DLD1 (cell line): Measurements from ENCODE around the gene TBC1D4.

Experiments
- in situ Hi-C: cut with HindIII; loops from 2 replicates; pipeline ENCODE4 v1.10.0; 2017; ENCODE audit warnings: low sequenced_read_pairs

Gene TBC1D4

DNA sequence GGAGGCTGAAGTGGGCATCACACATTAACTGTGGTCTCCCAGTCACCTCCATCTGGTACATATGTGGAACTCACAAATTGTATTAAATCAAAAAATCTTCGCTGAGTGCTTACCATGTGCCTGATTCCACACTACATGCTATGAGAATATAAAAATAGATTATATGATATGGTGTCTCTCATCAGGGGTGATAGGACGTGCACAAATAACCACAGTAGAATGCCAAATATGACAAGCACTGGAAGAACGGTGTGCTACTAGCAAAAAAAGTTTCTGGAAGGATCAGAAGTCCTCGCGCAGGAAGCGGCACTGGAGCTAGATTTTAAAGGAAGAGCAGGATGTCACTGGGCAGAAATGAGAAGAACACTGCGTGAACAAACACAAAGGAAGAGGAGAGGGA is 62.3 kb downstream of the TBC1D4 start:
- in situ Hi-C loops = no loop called here

DNA sequence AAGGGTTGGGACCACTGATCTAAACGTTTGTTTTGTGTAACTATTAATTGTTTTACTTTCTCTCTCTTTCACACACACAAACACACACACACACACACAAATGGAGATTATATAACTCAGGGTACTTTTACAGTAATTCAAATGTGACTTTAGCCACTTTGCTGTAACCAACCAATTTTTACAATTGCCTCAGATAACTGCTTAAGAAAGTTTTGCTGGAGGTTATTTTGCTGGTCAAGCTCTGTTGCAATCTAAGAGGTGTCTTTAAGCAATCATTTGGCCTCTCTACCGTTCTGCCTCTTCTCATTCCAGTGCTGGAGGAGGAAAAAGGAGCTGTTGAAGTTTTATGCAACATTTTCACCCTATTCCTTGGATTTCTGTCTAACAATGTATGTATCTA is 63.0 kb downstream of the TBC1D4 start:
- in situ Hi-C loops = no loop called here

DNA sequence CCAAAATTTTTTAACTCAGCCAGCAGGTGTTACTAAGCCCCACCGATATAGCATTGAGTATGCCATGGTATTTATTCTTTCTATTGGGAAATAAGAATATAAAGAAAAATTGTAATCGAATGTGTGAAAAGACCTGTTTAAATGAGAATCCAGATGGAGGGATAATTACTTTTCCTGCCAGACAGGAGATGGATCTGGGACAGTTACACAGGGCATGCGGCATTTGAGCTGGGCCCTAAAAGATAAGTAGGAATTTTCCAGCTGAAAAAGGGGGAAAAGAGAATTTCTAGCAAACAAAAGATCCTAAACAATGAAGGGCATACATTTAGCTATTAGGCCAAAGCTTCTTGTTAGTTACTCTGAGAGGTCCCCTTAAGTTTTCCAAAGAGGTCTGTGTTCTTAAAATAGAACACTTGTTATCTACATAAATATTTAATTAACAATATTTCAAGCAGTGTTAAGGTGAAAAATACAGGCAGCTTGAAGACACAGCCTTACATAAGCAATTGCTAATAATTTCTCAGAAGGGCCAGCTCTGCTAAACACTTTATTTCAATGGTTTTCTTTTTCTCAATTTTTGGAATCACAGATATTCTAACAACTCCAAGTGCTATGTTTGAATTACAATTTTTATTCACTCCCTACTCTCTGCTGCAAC is 63.7 kb downstream of the TBC1D4 start:
- in situ Hi-C loops = no loop called here

DNA sequence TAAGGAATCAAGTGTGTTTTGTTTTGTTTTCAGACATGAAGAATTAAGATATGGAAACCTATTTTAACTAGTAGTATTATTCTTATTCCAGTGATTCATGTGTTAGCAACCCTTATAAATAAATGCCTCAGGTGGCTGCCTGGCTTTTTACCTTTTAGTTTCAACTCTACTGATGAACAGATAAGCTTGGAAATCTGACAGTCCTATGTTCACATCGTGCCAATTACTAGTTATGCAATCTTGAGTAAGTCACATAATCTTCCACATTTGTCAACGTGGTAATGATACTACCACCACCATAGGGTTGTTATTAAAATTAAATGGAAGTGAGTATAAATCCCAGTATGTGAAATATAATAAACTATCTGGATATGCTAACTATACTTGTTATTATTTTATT is 64.3 kb downstream of the TBC1D4 start:
- in situ Hi-C loops = no loop called here

DNA sequence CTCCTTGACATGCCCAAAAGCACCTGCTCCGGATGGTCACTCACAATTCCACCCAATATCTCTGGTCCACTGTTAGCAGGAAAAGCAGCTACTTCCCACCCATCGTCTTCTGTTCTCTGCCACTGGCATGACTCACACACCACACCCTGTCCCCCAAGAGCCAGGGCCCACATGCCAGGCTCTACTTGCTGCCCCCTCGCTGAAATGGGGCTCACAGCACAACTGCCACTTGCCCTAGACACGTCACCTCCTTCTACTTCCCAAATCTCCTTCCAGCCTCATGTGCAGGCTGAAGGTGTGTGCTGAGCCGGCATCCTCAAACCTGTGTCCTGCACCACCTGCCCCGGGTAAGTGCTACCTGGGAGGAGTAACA is 65.0 kb downstream of the TBC1D4 start:
- in situ Hi-C loops = no loop called here

DNA sequence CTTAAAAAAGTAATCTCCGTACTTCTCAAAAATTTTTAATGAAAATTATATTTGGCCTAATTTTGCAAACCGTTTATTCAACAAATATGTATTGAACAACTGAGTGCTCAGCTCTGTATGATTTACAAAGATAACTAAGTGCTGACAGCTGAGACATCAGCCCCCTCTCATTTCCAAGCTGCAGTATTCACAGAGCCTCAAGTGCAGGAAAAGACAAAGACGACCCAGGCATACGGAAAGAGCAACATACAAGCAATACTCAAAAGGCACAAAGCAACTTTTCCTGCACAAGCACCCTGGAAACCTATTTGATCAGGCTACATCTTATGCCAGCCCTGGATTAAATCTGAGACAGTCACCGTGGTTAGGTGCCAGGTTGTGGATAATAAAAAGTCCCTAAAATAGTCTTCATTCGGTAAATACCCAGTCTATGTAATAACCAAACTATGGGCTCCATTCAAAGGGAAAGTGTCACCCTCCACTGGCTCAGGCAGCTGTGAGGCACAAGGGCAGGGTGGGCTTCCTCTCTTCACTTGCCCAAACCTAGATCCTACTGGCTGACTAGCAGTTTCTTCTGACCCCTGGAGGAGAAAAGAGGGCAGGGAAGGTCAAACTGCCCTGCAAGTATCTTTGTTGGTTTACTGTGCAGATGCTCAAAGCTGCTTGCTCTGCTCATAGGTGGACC is 65.5 kb downstream of the TBC1D4 start:
- in situ Hi-C loops = no loop called here

DNA sequence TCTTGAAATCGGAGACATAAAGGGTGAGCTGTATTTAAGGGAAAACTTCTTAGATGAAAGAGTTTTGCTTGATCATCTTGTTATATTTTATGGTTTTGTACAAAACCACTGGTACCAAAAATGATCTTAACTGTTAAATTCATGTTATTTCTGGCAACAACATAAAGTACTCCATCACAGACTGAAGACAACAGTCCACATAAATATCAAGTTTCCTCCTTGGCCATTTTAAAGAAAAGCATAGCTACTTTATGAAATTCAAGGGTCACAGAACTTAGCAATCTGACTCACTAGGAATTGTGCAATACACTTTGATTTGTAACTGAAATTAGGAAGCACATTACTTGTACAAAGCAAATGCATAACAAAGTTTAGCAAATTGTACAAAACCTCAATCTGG is 66.3 kb downstream of the TBC1D4 start:
- in situ Hi-C loops = no loop called here

DNA sequence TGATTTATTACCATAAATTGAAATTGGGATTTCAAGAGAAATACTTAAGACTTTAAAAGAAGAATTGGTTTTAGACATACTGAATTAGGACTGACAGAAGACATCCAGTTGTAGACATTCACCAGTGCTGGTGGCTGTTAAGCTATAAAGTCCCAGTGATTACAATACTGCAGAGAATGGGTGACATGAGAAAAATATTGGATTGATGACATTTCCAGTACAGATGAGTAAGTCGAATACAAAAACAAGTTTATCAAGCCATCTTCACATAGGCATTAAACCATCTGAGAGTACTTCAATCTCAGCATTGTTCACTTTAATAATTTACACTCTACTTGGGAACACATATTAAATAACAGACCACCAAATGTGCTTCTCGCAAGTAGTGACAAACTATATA is 66.8 kb downstream of the TBC1D4 start:
- in situ Hi-C loops = no loop called here

DNA sequence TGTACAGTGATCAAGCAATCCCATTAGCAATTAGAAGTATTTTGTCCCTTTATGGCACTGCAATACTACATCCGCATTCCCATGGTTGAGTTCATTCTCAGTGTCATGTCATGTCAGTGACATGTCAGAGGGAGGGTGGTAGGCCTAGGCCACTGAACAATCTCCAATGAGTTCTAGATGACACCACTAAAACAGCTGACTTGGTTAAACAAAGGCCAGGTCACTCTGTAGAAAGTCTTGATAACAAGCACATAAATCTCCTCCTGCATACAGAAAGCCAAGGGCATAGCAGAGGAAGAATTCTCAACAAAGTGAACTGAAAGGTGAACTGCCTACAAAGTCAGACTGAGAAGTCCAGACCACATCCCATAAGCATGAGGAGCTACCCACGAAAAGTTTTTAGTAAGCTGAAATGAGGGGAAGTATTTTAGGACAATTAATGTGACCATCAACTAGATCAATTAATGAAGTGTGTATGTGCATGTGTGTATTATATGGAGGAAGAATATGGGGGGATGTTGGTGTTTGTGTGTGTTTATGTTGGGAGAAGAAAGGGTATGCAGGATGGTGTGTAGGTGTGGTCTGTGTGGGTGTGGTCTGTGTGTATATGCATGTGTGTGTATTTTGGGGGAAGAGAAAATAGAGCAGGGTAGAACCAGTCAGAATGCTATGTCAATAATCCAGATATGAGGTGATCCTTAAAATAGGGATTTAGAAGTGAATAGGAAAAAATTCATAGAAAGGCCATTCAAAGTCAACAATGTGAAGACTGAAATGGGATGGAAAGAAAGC is 67.7 kb downstream of the TBC1D4 start:
- in situ Hi-C loops = no loop called here

DNA sequence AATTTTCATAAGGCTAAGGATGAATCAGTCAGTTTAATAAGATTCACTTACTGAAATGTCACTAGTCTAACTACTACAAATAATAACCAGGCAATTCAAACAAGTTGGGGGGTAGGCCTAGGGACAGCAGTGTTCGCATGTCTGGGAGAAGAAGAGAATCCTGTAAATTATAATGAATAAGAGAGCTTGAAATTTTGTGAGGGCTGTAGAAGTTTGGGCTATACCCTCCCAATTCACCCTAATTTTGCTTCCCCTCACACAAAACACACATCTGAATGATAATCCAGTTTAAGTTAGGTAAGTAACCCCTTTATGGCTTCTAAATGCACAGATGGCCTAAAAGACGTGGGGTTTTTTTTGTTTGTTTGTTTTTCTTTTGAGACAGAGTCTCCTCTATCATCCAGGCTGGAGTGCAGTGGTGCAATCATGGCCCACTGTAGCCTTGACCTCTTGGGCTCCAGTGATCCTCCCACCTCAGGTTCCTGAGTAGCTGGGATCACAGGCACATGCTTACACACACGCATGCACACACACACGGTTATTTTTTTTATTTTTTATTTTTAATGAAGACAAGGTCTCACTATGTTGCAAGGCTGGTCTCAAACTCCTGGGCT is 69.9 kb downstream of the TBC1D4 start:
- in situ Hi-C loops = no loop called here

DNA sequence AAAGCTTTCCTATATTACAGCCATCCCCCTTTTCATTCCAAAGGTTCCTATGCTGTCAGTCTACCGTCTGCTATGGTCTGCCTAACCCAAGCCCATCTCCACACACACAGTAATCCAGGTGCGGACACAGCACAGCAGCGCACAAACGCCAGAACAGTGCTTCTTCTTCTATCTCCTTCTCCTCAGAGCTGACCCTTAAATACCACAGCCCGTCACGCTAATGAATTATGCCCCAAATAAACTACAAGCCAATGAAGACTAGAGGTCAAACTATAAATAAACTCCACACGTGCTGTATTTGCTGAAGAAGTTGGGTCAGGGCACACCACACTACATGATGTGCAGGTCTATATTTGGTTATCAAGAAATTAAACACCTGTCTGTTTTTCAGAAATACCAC is 71.8 kb downstream of the TBC1D4 start:
- in situ Hi-C loops = no loop called here

DNA sequence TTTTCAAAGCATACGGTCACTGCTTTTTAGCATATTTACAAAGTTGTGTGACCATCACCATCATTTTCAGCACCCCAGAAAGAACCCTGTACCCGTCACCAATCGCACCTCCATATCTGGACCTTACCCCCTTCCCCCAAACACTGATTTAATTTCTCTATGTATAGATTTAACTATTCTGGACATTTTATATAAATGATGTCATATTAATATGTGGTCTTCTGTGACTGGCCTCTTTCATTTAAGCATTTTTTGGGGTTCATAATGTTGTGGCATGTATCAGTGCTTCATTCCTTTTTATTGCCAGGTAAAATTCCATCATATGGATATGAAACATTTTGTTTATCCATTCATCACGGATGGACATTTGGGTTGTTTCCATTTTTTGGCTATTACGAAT is 74.0 kb downstream of the TBC1D4 start:
- in situ Hi-C loops = no loop called here

DNA sequence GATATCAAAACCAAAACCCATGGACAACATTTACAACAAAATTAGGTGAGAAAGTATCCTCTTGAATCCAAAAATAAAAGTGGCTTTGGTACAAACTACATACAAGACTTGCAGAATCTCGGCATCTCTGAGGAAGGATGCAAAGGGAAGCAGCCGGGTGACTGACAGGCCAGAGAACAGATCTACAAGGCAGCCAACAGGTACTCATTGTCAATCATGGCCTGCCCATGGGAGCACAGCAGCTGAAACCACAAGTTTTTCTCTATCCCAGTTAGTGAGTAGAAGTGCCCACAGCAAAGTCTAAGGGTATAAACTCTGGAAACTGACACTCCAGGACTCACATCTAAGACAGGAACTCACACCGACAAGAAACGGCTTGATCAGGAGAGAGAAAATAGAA is 74.5 kb downstream of the TBC1D4 start:
- in situ Hi-C loops = no loop called here

DNA sequence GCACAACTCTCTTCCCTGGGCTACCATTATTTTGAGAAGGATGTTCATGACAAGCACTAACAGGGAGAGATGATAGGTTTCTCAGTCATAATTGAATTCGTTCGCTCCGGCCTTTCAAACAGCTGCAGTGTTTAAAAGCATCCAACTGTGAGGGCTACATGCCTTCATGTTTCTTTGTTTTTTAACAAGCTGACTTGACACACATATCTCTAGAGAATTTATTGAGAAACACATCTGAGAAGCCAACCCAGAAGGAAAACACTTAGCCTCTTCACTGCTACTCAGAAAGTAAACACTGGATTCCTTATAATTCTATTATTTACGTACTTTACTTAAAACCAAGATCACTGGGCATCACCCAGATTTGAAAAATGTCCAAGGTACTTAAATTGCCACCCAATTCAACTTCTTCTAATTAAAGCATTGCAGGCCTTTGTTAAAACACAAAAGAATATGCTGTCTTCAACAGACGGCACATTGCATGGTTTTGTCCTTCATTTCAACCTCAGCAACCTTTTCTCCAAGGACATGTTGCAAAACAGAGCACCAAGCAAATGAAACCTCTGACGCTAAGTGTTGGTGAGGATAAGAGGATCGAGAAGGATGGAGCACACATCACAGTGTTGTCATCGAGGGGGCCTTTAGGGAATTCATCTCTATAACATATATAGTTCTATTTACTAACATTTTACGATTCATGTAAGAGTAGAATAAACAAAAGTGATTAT is 75.8 kb downstream of the TBC1D4 start:
- in situ Hi-C loops = no loop called here

DNA sequence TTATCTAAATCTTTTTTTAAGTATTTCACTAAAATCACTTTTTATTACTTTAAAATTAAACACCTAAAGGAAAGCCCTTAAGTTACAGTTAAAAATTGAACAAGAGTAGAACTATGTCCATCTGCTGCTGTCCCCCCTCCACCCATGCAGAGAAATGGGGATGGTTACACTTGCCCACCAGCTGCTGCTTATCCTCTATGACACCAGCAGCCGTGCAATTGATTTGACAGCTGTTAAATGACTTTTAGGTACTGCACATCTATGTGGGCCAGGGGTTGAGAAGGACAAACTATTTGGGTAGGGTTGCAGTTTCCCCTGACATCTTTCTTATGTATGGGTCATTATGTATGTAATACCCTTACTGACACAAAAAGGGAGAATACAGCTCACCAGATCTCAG is 77.2 kb downstream of the TBC1D4 start:
- in situ Hi-C loops = no loop called here

DNA sequence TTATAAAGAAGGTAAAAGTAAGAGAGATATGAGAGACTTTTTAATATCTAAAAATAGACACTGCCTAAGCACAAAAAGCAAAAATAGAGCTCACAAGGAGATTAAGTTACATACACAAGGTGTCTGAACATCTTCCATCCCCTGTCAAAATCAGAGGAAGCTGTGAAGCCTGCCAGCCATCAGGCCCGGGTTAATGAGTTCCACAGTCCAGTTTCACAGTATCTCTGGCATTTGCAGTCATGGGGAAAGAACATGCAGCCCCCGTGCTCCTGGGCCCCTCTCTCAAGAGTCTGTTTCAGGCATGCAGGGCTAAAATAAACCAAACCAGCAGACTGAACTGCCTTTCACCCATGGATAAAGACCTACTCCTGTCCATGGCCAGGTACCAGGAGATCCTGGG is 79.2 kb downstream of the TBC1D4 start:
- in situ Hi-C loops = no loop called here

DNA sequence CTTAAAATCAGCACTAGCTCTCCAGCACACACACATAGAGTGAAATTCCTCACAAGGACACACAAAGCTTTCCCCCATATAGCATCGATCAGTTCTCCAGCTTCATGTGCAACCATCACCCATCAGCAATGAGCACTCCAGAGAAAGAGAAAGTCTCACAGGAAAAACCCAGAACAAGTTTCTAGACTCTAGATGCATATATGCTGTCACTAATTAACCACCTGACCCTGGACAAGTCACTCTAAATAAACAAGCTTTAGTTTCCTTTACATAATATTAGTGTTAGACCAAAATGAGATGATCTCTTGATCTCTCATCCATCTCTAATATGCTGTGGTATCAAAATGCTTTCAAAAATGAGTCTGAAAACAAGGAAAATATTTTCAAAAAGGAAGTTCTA is 81.2 kb downstream of the TBC1D4 start:
- in situ Hi-C loops = no loop called here

DNA sequence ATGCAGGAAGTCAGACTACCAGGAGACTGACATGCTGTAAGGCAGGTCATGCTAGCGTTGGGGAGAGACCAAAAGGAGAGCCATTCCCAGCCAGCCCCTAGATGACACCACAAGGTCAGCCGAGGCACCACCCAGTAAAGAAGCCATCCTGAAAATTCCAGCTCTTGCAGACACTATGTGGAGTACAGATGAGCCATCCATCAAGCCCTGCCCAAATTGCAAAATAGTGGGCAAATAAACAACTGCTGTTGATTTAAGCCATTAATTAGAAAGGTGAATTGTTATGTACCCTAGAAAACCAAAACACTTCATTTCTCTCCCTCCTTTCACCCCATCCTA is 82.1 kb downstream of the TBC1D4 start:
- in situ Hi-C loops = no loop called here

DNA sequence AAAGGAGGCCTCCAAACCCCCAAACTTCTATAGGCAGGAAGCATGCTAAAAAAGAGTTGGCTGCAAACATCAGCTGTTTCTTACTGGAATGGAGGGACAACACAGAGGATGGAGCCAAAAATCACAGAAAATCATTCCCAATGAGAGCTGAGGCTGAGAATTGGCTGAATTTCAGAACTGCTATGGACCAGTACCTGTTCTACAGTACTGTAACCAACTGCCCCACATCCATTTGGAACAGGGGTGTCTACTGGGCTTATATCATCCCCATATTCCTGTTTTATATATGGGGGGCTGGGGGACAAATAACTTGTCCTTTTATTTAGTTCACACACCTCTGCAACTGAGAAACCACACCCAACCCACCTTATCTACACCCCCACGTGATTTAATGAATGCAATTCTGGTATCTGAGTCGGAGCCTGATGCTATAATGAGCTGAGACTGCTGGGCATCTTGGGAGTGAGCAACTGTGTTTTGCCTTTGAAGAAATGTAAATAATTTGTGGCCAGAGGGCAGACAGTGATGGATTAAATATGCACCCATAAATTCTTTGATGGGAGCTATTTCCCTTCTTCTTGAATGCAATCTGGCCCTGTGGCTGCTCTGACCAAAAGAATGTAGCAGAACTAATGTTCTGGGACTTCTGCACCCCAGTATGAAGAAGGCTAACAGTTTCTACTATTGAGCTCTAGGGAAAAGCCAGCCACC is 82.6 kb downstream of the TBC1D4 start:
- in situ Hi-C loops = no loop called here

DNA sequence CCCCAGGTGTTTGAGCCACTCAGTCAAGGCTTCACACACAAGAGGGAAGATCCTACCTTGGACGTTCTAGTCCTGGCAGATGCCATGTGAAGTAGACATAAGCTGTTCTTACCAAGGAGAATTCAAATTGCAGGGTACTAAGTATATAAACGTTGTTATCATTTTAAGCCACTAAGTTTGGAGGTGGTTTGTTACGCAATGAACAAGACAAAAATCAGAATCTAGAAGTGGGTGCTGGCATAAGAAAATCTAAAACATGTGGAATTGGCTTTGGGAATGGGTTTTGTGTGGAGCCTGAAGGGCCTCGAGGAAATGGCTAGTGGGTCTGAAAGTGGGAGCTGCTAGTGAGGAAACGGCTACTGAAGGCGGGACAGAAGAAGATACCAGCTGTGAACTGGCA is 83.9 kb downstream of the TBC1D4 start:
- in situ Hi-C loops = no loop called here

DNA sequence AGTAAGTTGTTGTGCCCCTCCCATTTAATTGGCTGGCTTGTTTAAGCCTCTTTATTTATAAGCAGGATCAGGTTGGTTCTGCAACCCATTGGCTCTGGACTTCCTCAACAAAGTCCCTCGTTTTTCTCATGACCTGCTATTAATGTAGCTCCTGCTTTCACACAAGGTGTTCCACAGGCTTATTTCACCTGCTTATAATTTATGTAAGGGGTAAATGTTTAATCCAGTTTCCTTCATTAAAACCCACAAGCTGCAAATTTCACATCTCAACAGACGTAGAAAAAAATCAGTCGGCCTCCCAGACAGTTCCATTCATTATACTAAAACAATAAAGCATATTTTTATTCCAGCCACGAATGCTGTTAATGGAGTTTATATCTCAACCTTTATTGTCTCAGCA is 86.1 kb downstream of the TBC1D4 start:
- in situ Hi-C loops = no loop called here
